Measurements from ENCODE around the gene DOCK9. TPM values are rescaled to one million over a fixed set of nuclear protein-coding genes. Genes with fewer than 3 reads are reported as not detected.

DOCK9 gene
- total and polyA plus RNA-seq, 2 donors (not counting 3 experiments of a cell fraction or from before 2014, with no cell fraction given), result 147 to 323 TPM

DNA sequence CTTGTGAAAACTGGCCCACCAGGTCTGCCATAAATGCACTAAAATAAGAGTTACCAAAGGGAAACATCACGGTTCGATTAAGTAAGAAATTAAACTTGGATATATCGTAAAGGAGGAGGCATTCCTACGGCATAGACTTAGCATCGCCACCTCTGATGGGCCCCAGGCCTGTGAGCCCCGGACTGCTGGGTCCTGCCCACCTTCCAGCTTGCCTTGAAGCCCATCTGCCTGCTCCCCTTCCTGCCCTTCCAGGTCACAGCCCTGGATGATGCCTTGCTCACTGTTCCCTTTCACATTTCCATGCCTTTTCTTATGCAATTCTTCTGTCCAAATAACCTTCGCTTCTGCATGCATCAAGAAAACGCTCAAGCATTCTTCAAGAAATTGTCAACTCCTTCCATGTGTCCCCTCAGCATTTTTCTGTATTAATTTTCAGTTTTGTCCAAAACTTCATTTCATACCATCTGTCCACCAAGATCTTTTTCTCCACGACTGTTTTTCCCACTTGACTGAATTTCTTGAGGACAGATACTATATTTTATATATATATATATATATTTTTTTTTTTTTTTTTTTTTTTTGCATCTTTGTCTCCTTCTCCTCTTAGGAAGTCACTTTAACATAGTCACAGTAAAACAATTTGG, 91.2 kb downstream of the DOCK9 start:
- ChIA-PET POLR2A (no interaction called here), CTCF (no interaction called here)
- no peaks in the 10 kb centered on the region for H4K20me1 ChIP-seq (replicated peaks; ENCODE audit: control insufficient read depth, extremely low read depth, insufficient read depth, low read length)
- no peaks in the 10 kb centered on the region for H3K9me3 ChIP-seq (replicated peaks; ENCODE audit: control insufficient read depth, insufficient read depth, low read length)
- dilution Hi-C loops (cut with MboI; ENCODE audit: extremely low pct_ligation_motif_present, low sequenced_read_pairs) (no loop called here), intact Hi-C loops (cut with micrococcal nuclease) (no loop called here)
- FAIRE-seq (no peak), DNase-seq (ENCODE audit: low read depth, low spot score) (no peak)
- H2AFZ ChIP-seq (ENCODE audit: low read depth, low read length), result no peak overlapping the region
- no peaks in the 10 kb centered on the region for H3K9me1 ChIP-seq (replicated peaks; ENCODE audit: control insufficient read depth, extremely low read depth, insufficient read depth, low read length)
- TF ChIP-seq, protein P1, sequence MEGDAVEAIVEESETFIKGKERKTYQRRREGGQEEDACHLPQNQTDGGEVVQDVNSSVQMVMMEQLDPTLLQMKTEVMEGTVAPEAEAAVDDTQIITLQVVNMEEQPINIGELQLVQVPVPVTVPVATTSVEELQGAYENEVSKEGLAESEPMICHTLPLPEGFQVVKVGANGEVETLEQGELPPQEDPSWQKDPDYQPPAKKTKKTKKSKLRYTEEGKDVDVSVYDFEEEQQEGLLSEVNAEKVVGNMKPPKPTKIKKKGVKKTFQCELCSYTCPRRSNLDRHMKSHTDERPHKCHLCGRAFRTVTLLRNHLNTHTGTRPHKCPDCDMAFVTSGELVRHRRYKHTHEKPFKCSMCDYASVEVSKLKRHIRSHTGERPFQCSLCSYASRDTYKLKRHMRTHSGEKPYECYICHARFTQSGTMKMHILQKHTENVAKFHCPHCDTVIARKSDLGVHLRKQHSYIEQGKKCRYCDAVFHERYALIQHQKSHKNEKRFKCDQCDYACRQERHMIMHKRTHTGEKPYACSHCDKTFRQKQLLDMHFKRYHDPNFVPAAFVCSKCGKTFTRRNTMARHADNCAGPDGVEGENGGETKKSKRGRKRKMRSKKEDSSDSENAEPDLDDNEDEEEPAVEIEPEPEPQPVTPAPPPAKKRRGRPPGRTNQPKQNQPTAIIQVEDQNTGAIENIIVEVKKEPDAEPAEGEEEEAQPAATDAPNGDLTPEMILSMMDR (IDR thresholded peaks at IDR 0.05; ENCODE audit: extremely low read depth in 1 of 2, insufficient read depth in 1 of 2, low read depth in 1 of 2, low read length in 2 of 2), result no peak
- no peak for TF ChIP-seq FOS (IDR thresholded peaks at IDR 0.05; ENCODE audit: borderline replicate concordance, insufficient read depth, low read length)
- no peak for TF ChIP-seq POLR2A (IDR thresholded peaks at IDR 0.05; ENCODE audit: low read depth, low read length)
- TF ChIP-seq, protein P2, sequence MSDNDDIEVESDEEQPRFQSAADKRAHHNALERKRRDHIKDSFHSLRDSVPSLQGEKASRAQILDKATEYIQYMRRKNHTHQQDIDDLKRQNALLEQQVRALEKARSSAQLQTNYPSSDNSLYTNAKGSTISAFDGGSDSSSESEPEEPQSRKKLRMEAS (IDR thresholded peaks at IDR 0.05; ENCODE audit: insufficient read depth, insufficient read length), result no peak
- TF ChIP-seq GATA2 (IDR thresholded peaks at IDR 0.05; ENCODE audit: insufficient read depth, insufficient read length, low read depth, low read length), result no peak
- TF ChIP-seq POLR2AphosphoS5 (IDR thresholded peaks at IDR 0.05; ENCODE audit: insufficient read depth, low read depth, low read length), result no peak
- no peak for TF ChIP-seq EZH2 (IDR thresholded peaks at IDR 0.05; ENCODE audit: borderline replicate concordance, low read depth, low read length, severe bottlenecking)
- no peak for TF ChIP-seq MYC (IDR thresholded peaks at IDR 0.05; ENCODE audit: low read depth, low read length)
- TF ChIP-seq JUN (IDR thresholded peaks at IDR 0.05; ENCODE audit: borderline replicate concordance, insufficient read depth, insufficient read length, low read depth), result no peak
- H3K27ac ChIP-seq (ENCODE audit: insufficient read depth, low read depth, low read length), result no peak overlapping the region
- H3K4me1 ChIP-seq (ENCODE audit: control insufficient read depth, extremely low read depth, insufficient read depth, low read length), result peaks cover 24% of the 10 kb centered on the region
- H3K4me2 ChIP-seq (ENCODE audit: insufficient read depth, low read length), result no peak overlapping the region
- no TSS peak for BruUV-seq (replicated peaks)
- peaks cover 38 to 40% of the 10 kb centered on the region in 2 experiments for H3K36me3 ChIP-seq (ENCODE audit: control insufficient read depth in 2 of 2, extremely low read depth in 1 of 2, insufficient read depth in 2 of 2, low read length in 2 of 2)
- H3K27me3 ChIP-seq (ENCODE audit: control insufficient read depth in 2 of 2, insufficient read depth in 2 of 2, low read length in 2 of 2), result no peaks in the 10 kb centered on the region
- no peak overlapping the region for H3K9ac ChIP-seq (replicated peaks; ENCODE audit: extremely low read depth, insufficient read depth, low read length)
- no peaks in the 10 kb centered on the region for H3K79me2 ChIP-seq (ENCODE audit: control insufficient read depth, insufficient read depth, low read length)
- no peak overlapping the region for H3K4me3 ChIP-seq (replicated peaks in 1 of 3; ENCODE audit: insufficient read depth in 1 of 3, low read depth in 1 of 3, low read length in 3 of 3)

Data from endothelial cell of umbilical vein (primary cell).